ENCODE results near the gene FSCN2. TPM values are rescaled to one million over a fixed set of nuclear protein-coding genes. Genes with fewer than 3 reads are reported as not detected.

FSCN2 gene
- total RNA-seq, 6 experiments from 2014 or later: 0.22 TPM; not detected in 5

GRCh38 chr17:81508639-81509206 is 19.5 kb upstream of the FSCN2 start:
- Histone ChIP-seq H3K9me3 (no peaks in the 10 kb centered on the region), H3K27ac (peak overlapping the region in 1 of 3 donors; percentile 99), H3K4me1 (peaks cover 0 to 33% (median 4%) of the 10 kb centered on the region in 4 donors), H3K27me3 (no peaks in the 10 kb centered on the region), H3K36me3 (peaks cover 12 to 21% (median 20%) of the 10 kb centered on the region in 4 donors), H3K4me3 (peak overlapping the region in 1 of 3 donors; percentile 91)
- WGBS (ENCODE audit: insufficient coverage, low coverage, low lambda C conversion rate, missing lambda C conversion rate): 17% methylated on average over 8 of the region's 10 CpGs
- ATAC-seq (peak in 3 of 4 donors; percentile 9 to 33 (median 24)), DNase-seq (peak in 1 of 3 donors; percentile 35)
- TF ChIP-seq, protein P1, sequence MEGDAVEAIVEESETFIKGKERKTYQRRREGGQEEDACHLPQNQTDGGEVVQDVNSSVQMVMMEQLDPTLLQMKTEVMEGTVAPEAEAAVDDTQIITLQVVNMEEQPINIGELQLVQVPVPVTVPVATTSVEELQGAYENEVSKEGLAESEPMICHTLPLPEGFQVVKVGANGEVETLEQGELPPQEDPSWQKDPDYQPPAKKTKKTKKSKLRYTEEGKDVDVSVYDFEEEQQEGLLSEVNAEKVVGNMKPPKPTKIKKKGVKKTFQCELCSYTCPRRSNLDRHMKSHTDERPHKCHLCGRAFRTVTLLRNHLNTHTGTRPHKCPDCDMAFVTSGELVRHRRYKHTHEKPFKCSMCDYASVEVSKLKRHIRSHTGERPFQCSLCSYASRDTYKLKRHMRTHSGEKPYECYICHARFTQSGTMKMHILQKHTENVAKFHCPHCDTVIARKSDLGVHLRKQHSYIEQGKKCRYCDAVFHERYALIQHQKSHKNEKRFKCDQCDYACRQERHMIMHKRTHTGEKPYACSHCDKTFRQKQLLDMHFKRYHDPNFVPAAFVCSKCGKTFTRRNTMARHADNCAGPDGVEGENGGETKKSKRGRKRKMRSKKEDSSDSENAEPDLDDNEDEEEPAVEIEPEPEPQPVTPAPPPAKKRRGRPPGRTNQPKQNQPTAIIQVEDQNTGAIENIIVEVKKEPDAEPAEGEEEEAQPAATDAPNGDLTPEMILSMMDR (IDR thresholded peaks at IDR 0.05): no peak
- TF ChIP-seq POLR2A (IDR thresholded peaks at IDR 0.05): peak; percentile 59
- intact Hi-C loops (cut with DNase I): no loop called here

DNA sequence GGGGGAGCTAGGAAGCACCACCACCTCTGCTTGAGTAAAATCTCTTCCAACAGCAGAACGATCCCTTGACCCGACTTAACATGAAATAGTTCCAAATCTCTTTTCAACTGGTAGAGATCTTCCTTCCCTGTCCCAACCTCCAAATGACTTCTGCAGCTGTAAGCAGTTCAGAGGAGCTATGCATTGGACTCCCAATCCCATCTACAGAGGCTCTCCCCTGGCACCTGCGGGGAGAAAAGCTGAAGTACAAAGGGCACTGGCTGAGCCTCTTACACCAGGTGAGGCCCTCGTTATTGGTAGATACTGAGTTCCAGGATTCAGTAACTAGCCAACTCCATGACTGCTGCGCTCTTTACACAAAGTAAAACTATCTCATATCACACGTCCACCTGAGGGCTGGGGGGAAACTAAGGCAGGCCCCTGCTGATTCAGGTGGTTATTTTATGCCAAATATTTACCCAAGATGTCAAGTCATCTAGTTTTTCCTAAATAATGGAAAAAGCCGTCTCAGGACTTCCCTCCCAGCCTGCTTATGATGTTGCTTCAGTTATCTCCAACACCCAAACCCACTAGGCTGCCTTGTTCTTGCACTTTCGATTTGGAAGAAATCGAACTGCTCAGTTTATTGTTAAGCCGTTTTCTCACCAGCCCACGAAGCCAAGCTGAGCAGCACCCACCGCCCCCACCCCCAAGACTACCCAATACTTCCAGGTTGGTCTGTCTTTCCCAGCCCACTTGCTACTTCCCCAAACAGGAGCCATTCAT is 18.8 kb upstream of the FSCN2 start:
- H3K4me3 ChIP-seq: peak overlapping the region; percentile 91 to 95 (median 93)
- peak overlapping the region in 2 of 3 donors; percentile 5 to 99 for H3K27ac ChIP-seq
- ATAC-seq (peak; percentile 4 to 22 (median 6)), DNase-seq (peak in 1 of 3 donors; percentile 20)
- peaks cover 12 to 21% (median 20%) of the 10 kb centered on the region in 4 donors for H3K36me3 ChIP-seq
- H3K4me1 ChIP-seq: peaks cover 0 to 40% (median 4%) of the 10 kb centered on the region in 4 donors
- TF ChIP-seq POLR2A (IDR thresholded peaks at IDR 0.05): no peak
- TF ChIP-seq, protein P1 (IDR thresholded peaks at IDR 0.05): no peak
- WGBS (ENCODE audit: insufficient coverage, low coverage, low lambda C conversion rate, missing lambda C conversion rate): 17% methylated on average over 11 of the region's 12 CpGs
- no peaks in the 10 kb centered on the region for H3K27me3 ChIP-seq
- intact Hi-C loops (cut with DNase I): no loop called here
- H3K9me3 ChIP-seq: no peaks in the 10 kb centered on the region

DNA sequence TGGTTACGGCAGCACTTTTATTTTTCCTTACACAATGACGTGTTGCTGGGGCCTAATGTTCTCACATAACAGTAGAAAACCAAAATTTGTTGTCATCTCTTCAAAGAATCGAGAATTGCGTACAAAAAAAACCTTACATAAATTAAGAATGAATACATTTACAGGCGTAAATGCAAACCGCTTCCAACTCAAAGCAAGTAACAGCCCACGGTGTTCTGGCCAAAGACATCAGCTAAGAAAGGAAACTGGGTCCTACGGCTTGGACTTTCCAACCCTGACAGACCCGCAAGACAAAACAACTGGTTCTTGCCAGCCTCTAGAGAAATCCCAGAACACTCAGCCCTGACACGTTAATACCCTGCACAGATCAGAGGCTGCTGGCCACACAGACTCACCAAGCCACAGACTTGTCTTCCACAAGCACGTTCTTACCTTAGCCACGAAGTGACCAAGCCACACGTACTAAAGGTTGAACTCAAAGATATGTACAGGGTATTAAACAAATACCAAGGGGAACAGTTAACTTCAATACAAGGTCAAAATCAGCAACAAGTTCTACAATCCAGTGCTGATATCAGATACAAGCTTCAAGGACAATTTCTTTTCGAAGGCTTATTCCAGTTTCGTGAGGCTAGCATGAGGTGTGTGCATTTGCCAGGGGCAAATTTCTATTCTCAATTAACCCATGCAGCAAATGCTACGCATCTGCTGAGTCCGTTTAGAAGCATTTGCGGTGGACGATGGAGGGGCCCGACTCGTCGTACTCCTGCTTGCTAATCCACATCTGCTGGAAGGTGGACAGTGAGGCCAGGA is 18.0 kb upstream of the FSCN2 start:
- WGBS (ENCODE audit: insufficient coverage, low coverage, low lambda C conversion rate, missing lambda C conversion rate): 12% methylated on average over 21 of the region's 22 CpGs
- Histone ChIP-seq H3K4me3 (peak overlapping the region; percentile 91 to 95 (median 93)), H3K9me3 (no peaks in the 10 kb centered on the region), H3K36me3 (peaks cover 12 to 21% (median 20%) of the 10 kb centered on the region in 4 donors), H3K27ac (peak overlapping the region in 2 of 3 donors; percentile 18 to 99), H3K27me3 (no peaks in the 10 kb centered on the region), H3K4me1 (peaks cover 0 to 41% (median 4%) of the 10 kb centered on the region in 4 donors)
- peak in 1 of 3 donors; percentile 5 for DNase-seq
- intact Hi-C loops (cut with DNase I): no loop called here
- TF ChIP-seq POLR2A (IDR thresholded peaks at IDR 0.05): no peak
- TF ChIP-seq, protein P1 (IDR thresholded peaks at IDR 0.05): no peak
- no peak for ATAC-seq

DNA sequence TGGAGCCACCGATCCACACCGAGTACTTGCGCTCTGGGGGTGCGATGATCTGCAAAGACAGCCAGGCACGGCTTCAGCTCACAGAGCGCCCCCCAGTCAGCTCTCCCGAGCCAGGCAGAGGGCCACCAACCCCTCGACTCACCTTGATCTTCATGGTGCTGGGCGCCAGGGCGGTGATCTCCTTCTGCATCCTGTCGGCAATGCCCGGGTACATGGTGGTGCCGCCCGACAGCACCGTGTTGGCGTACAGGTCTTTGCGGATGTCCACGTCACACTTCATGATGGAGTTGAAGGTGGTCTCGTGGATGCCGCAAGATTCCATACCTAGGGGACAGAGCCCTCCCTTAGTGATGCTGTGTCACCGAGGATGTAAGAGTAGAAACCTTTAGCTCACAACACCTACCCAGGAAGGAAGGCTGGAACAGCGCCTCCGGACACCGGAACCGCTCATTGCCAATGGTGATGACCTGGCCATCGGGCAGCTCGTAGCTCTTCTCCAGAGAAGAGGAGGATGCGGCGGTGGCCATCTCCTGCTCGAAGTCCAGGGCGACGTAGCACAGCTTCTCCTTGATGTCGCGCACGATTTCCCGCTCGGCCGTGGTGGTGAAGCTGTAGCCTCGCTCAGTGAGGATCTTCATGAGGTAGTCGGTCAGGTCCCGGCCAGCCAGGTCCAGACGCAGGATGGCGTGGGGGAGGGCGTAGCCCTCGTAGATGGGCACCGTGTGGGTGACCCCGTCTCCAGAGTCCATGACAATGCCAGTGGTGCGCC is 17.2 kb upstream of the FSCN2 start:
- no peak for ATAC-seq
- Histone ChIP-seq H3K9me3 (no peaks in the 10 kb centered on the region), H3K4me1 (peaks cover 0 to 41% (median 4%) of the 10 kb centered on the region in 4 donors), H3K27me3 (no peaks in the 10 kb centered on the region), H3K27ac (peak overlapping the region; percentile 88 to 99 (median 92)), H3K4me3 (peak overlapping the region; percentile 91 to 95 (median 93)), H3K36me3 (peaks cover 12 to 21% (median 20%) of the 10 kb centered on the region in 4 donors)
- intact Hi-C loops (cut with DNase I): no loop called here
- TF ChIP-seq, protein P1 (IDR thresholded peaks at IDR 0.05): no peak
- no peak for TF ChIP-seq POLR2A (IDR thresholded peaks at IDR 0.05)
- WGBS (ENCODE audit: insufficient coverage, low coverage, low lambda C conversion rate, missing lambda C conversion rate): 1% methylated on average over 18 of the region's 48 CpGs
- DNase-seq: peak in 2 of 3 donors; percentile 47 to 65
